ENCODE data around the gene MEIKIN. TPM values are rescaled to one million over a fixed set of nuclear protein-coding genes. Genes with fewer than 3 reads are reported as not detected.

The MEIKIN gene
- total RNA-seq, 1 donor, result not detected

- no peak for DNase-seq (ENCODE audit: insufficient read length, low spot score, missing footprints)
- no peaks in the 10 kb centered on the region for H3K27me3 ChIP-seq (ENCODE audit: insufficient read depth, low read length)
- H3K36me3 ChIP-seq (ENCODE audit: insufficient read depth, low read length), result no peaks in the 10 kb centered on the region
- H3K4me1 ChIP-seq (ENCODE audit: insufficient read depth, low read length), result peaks cover 29% of the 10 kb centered on the region
- H4K20me1 ChIP-seq (ENCODE audit: insufficient read depth, low read length), result peaks cover 63% of the 10 kb centered on the region
- H3K27ac ChIP-seq (ENCODE audit: low read depth, low read length), result no peak overlapping the region
- H3K4me3 ChIP-seq (ENCODE audit: insufficient read depth, low read length), result no peak overlapping the region
- H3K79me2 ChIP-seq (ENCODE audit: insufficient read depth, low read length), result peaks cover 90% of the 10 kb centered on the region
- H3K4me2 ChIP-seq (ENCODE audit: insufficient read depth, low read length), result no peak overlapping the region
- TF ChIP-seq CTCF (IDR thresholded peaks at IDR 0.05; ENCODE audit: extremely low read depth, low read depth, low read length), result no peak
- H2AFZ ChIP-seq (ENCODE audit: low read length), result no peak overlapping the region
- no peaks in the 10 kb centered on the region for H3K9me3 ChIP-seq (ENCODE audit: low read depth, low read length)
Observed at GRCh38 chr5:131776450-131776849, 169.0 kb downstream of the MEIKIN start.

- no peak overlapping the region for H3K4me2 ChIP-seq (ENCODE audit: insufficient read depth, low read length)
- H3K9me3 ChIP-seq (ENCODE audit: low read depth, low read length), result no peaks in the 10 kb centered on the region
- no peaks in the 10 kb centered on the region for H3K36me3 ChIP-seq (ENCODE audit: insufficient read depth, low read length)
- H3K27me3 ChIP-seq (ENCODE audit: insufficient read depth, low read length), result no peaks in the 10 kb centered on the region
- peaks cover 90% of the 10 kb centered on the region for H3K79me2 ChIP-seq (ENCODE audit: insufficient read depth, low read length)
- TF ChIP-seq CTCF (IDR thresholded peaks at IDR 0.05; ENCODE audit: extremely low read depth, low read depth, low read length), result no peak
- peaks cover 65% of the 10 kb centered on the region for H4K20me1 ChIP-seq (ENCODE audit: insufficient read depth, low read length)
- no peak overlapping the region for H2AFZ ChIP-seq (ENCODE audit: low read length)
- no peak for DNase-seq (ENCODE audit: insufficient read length, low spot score, missing footprints)
- H3K27ac ChIP-seq (ENCODE audit: low read depth, low read length), result no peak overlapping the region
- H3K4me1 ChIP-seq (ENCODE audit: insufficient read depth, low read length), result peaks cover 29% of the 10 kb centered on the region
- no peak overlapping the region for H3K4me3 ChIP-seq (ENCODE audit: insufficient read depth, low read length)
Observed at GRCh38 chr5:131774652-131775367, 170.7 kb downstream of the MEIKIN start.

GRCh38 chr5:131773805-131774204 lies 171.7 kb downstream of the MEIKIN start:
- Histone ChIP-seq H3K9me3 (ENCODE audit: low read depth, low read length) (no peaks in the 10 kb centered on the region), H3K4me2 (ENCODE audit: insufficient read depth, low read length) (no peak overlapping the region), H2AFZ (ENCODE audit: low read length) (no peak overlapping the region), H4K20me1 (ENCODE audit: insufficient read depth, low read length) (peaks cover 74% of the 10 kb centered on the region), H3K4me3 (ENCODE audit: insufficient read depth, low read length) (no peak overlapping the region), H3K27me3 (ENCODE audit: insufficient read depth, low read length) (no peaks in the 10 kb centered on the region), H3K79me2 (ENCODE audit: insufficient read depth, low read length) (peaks cover 92% of the 10 kb centered on the region), H3K4me1 (ENCODE audit: insufficient read depth, low read length) (peaks cover 29% of the 10 kb centered on the region), H3K27ac (ENCODE audit: low read depth, low read length) (no peak overlapping the region), H3K36me3 (ENCODE audit: insufficient read depth, low read length) (no peaks in the 10 kb centered on the region)
- no peak for TF ChIP-seq CTCF (IDR thresholded peaks at IDR 0.05; ENCODE audit: extremely low read depth, low read depth, low read length)
- DNase-seq (ENCODE audit: insufficient read length, low spot score, missing footprints), result no peak

- no peaks in the 10 kb centered on the region for H3K36me3 ChIP-seq (ENCODE audit: insufficient read depth, low read length)
- H3K9me3 ChIP-seq (ENCODE audit: low read depth, low read length), result no peaks in the 10 kb centered on the region
- no peak overlapping the region for H2AFZ ChIP-seq (ENCODE audit: low read length)
- peaks cover 97% of the 10 kb centered on the region for H3K79me2 ChIP-seq (ENCODE audit: insufficient read depth, low read length)
- no peaks in the 10 kb centered on the region for H3K27me3 ChIP-seq (ENCODE audit: insufficient read depth, low read length)
- TF ChIP-seq CTCF (IDR thresholded peaks at IDR 0.05; ENCODE audit: extremely low read depth, low read depth, low read length), result no peak
- H3K4me1 ChIP-seq (ENCODE audit: insufficient read depth, low read length), result peaks cover 24% of the 10 kb centered on the region
- H3K27ac ChIP-seq (ENCODE audit: low read depth, low read length), result no peak overlapping the region
- H3K4me3 ChIP-seq (ENCODE audit: insufficient read depth, low read length), result no peak overlapping the region
- H4K20me1 ChIP-seq (ENCODE audit: insufficient read depth, low read length), result peaks cover 61% of the 10 kb centered on the region
- DNase-seq (ENCODE audit: insufficient read length, low spot score, missing footprints), result no peak
- H3K4me2 ChIP-seq (ENCODE audit: insufficient read depth, low read length), result no peak overlapping the region
Observed at GRCh38 chr5:131771692-131772091, 173.8 kb downstream of the MEIKIN start.

Data from osteoblast (primary cell).